HepG2 (cell line): ENCODE data around the gene OCSTAMP. TPM values are rescaled to one million over a fixed set of nuclear protein-coding genes. Genes with fewer than 3 reads are reported as not detected.
A peak's percentile ranks its signal among the peaks of the same experiment; 100 is the strongest.

Source experiments
- ATF4 ChIP-seq, 2 experiments: fragments of 450-650 bp in 1 of 2; sonication (generic) in 1 of 2; formaldehyde crosslinking; IDR thresholded peaks; 2 replicates each; pipeline versions ENCODE4 v1.5.0 to v1.8.0; 2020 to 2022; ENCODE audit warnings: mild to moderate bottlenecking in 1 of 2, missing genetic modification reagents in 1 of 2
- CEBPB ChIP-seq: IDR thresholded peaks from 2 replicates; pipeline ENCODE4 v1.6.1; 2011; ENCODE audit warnings: low read depth, low read length, improper control_type of control experiment, borderline replicate concordance
- CREBL2 ChIP-seq: sonication (generic); formaldehyde crosslinking; IDR thresholded peaks from 2 replicates; pipeline ENCODE4 v1.8.1; 2023; ENCODE audit warnings: missing genetic modification reagents, mild to moderate bottlenecking, borderline replicate concordance
- FOXP1 ChIP-seq, 2 experiments: fragments of 450-650 bp in 1 of 2; IDR thresholded peaks; 2 replicates each; pipeline ENCODE4 v1.6.1; 2017 to 2018; ENCODE audit warnings: antibody characterized with exemption in 1 of 2
- HDAC2 ChIP-seq: sonication (generic); formaldehyde crosslinking; IDR thresholded peaks from 2 replicates; pipeline ENCODE4 v1.4.0; 2020; ENCODE audit warnings: missing genetic modification reagents
- HMG20A ChIP-seq: IDR thresholded peaks from 2 replicates; pipeline ENCODE4 v1.6.1; 2016; ENCODE audit warnings: borderline replicate concordance
- MATR3 ChIP-seq: sonication (generic); formaldehyde crosslinking; IDR thresholded peaks from 2 replicates; pipeline ENCODE4 v1.4.0; 2020; ENCODE audit warnings: missing genetic modification reagents
- MAX ChIP-seq: IDR thresholded peaks from 2 replicates; pipeline ENCODE4 v1.6.1; 2012; ENCODE audit warnings: inconsistent platforms
- MEIS2 ChIP-seq: sonication (generic); formaldehyde crosslinking; IDR thresholded peaks from 2 replicates; pipeline ENCODE4 v1.9.0; 2021; ENCODE audit warnings: mild to moderate bottlenecking, missing genetic modification reagents
- PATZ1 ChIP-seq: sonication (generic); formaldehyde crosslinking; IDR thresholded peaks from 2 replicates; pipeline ENCODE4 v1.4.0; 2020; ENCODE audit warnings: missing genetic modification reagents
- THAP11 ChIP-seq: IDR thresholded peaks from 2 replicates; pipeline ENCODE4 v1.6.1; 2016; ENCODE audit warnings: missing biosample characterization, missing genetic modification reagents
- XBP1 ChIP-seq: sonication (generic); formaldehyde crosslinking; IDR thresholded peaks from 2 replicates; pipeline ENCODE4 v1.5.0; 2020; ENCODE audit warnings: missing genetic modification reagents
- ZNF10 ChIP-seq: sonication (generic); formaldehyde crosslinking; IDR thresholded peaks from 2 replicates; pipeline ENCODE4 v1.4.0; 2020; ENCODE audit warnings: mild to moderate bottlenecking, low read depth, missing genetic modification reagents, borderline replicate concordance
- ZNF281 ChIP-seq: sonication (generic); formaldehyde crosslinking; IDR thresholded peaks from 2 replicates; pipeline ENCODE4 v1.4.0; 2020; ENCODE audit warnings: missing genetic modification reagents, borderline replicate concordance
- ZNF468 ChIP-seq: sonication (generic); formaldehyde crosslinking; IDR thresholded peaks from 2 replicates; pipeline ENCODE4 v1.8.0; 2022; ENCODE audit warnings: mild to moderate bottlenecking, moderate library complexity, missing genetic modification reagents
- ZNF530 ChIP-seq: sonication (generic); formaldehyde crosslinking; IDR thresholded peaks from 2 replicates; pipeline ENCODE4 v1.5.0; 2020; ENCODE audit warnings: low read depth, mild to moderate bottlenecking, missing genetic modification reagents
- ZNF576 ChIP-seq: sonication (generic); formaldehyde crosslinking; IDR thresholded peaks from 2 replicates; pipeline ENCODE4 v1.4.0; 2020; ENCODE audit warnings: mild to moderate bottlenecking, missing genetic modification reagents
- ZNF652 ChIP-seq: IDR thresholded peaks from 2 replicates; pipeline ENCODE4 v1.6.1; 2016; ENCODE audit warnings: low read depth, borderline replicate concordance
- ZNF703 ChIP-seq: sonication (generic); formaldehyde crosslinking; IDR thresholded peaks from 2 replicates; pipeline ENCODE4 v1.5.1; 2020; ENCODE audit warnings: missing genetic modification reagents, mild to moderate bottlenecking, moderate library complexity, borderline replicate concordance
- ZNF746 ChIP-seq: sonication (generic); formaldehyde crosslinking; IDR thresholded peaks from 2 replicates; pipeline ENCODE4 v1.8.0; 2022; ENCODE audit warnings: mild to moderate bottlenecking, missing genetic modification reagents
- polyA plus RNA-seq, 8 experiments: library from polyadenylated mRNA; depleted of rRNA in 3 of 8; stranded (reverse) in 7 of 8; unstranded in 1 of 8; fragments of >200 nt; fragmentation: Illumina TruSeq in 4 of 8; extraction: Trizol in 4 of 8; gene quantifications; 2 replicates each; pipeline versions ENCODE4 v1.2.1 to v1.2.3, GENCODE V29; 2011 to 2016; ENCODE audit warnings: low read depth in 4 of 8, missing spikeins in 1 of 8, mixed read lengths in 1 of 8; ENCODE audit not compliant: insufficient read depth in 1 of 8
- total RNA-seq, 5 experiments: library from RNA; depleted of rRNA; stranded (reverse); fragments of >200 nt; fragmentation: Illumina TruSeq; extraction: Trizol; gene quantifications; 2 replicates each; pipeline ENCODE4 v1.2.3, GENCODE V29; 2016; ENCODE audit warnings: low read depth in 1 of 5

The OCSTAMP gene
- total and polyA plus RNA-seq, 2 of the 13 experiments (the other 11 are each of a cell fraction or from before 2014, with no cell fraction given), result not detected

- TF ChIP-seq THAP11 (CRISPR knock-in tag) (peak; percentile 59), MAX (0 out of 2 replicates have a peak, but pooled peaks have one; percentile 19), XBP1 (CRISPR knock-in tag) (no peak), HMG20A (CRISPR knock-in tag) (peak; percentile 62), ZNF746 (CRISPR knock-in tag) (no peak), ATF4 (CRISPR knock-in tag; IDR thresholded peaks at IDR 0.05) (peak in 1 of 2 experiments; percentile 68; a peak in 1 of 4 replicates), CREBL2 (CRISPR knock-in tag) (no peak), ZNF281 (0 out of 2 replicates have a peak, but pooled peaks have one; percentile 9), FOXP1 (IDR thresholded peaks at IDR 0.05) (no peak), FOXP1 (CRISPR knock-in tag; IDR thresholded peaks at IDR 0.05) (peak; percentile 43; the same call in 1 of the 2 replicates), PATZ1 (CRISPR knock-in tag) (peak; percentile 44; the same call in 1 of the 2 replicates), CEBPB (peak; percentile 41; the same call in 1 of the 2 replicates), ZNF10 (CRISPR knock-in tag) (no peak), ZNF652 (CRISPR knock-in tag) (peak; percentile 60), ZNF576 (CRISPR knock-in tag) (no peak), MATR3 (CRISPR knock-in tag) (no peak), ZNF703 (CRISPR knock-in tag) (no peak), ZNF530 (no peak), MEIS2 (CRISPR knock-in tag) (no peak), ZNF468 (CRISPR knock-in tag) (no peak), HDAC2 (CRISPR knock-in tag) (peak; percentile 38; the same call in 1 of the 2 replicates)
These were observed 27.3 kb downstream of the OCSTAMP start (continued) for GRCh38 chr20:46523108-46523507.
